ENCODE results near the gene STK11. TPM values are rescaled to one million over a fixed set of nuclear protein-coding genes. Genes with fewer than 3 reads are reported as not detected.

Gene STK11
- total RNA-seq, 1 donor from 2014 or later, result 61.3 TPM

- TF ChIP-seq CTCF (IDR thresholded peaks at IDR 0.05), result no peak
- H3K4me1 Mint-ChIP-seq (ENCODE audit: unreplicated experiment), result peaks cover 45% of the 10 kb centered on the region
- no peaks in the 10 kb centered on the region for H3K27me3 Mint-ChIP-seq (ENCODE audit: unreplicated experiment)
- peak overlapping the region; percentile 83 for H3K4me3 Mint-ChIP-seq (ENCODE audit: unreplicated experiment)
- no peaks in the 10 kb centered on the region for H3K9me3 Mint-ChIP-seq (ENCODE audit: unreplicated experiment)
- H3K27ac Mint-ChIP-seq (ENCODE audit: unreplicated experiment), result peak overlapping the region; percentile 92
- no peak for DNase-seq (ENCODE audit: extremely low spot score, unreplicated experiment)
- H3K36me3 Mint-ChIP-seq (ENCODE audit: unreplicated experiment), result no peaks in the 10 kb centered on the region
These were observed 34.4 kb upstream of the STK11 start for GRCh38 chr19:1170938-1171754.

DNA sequence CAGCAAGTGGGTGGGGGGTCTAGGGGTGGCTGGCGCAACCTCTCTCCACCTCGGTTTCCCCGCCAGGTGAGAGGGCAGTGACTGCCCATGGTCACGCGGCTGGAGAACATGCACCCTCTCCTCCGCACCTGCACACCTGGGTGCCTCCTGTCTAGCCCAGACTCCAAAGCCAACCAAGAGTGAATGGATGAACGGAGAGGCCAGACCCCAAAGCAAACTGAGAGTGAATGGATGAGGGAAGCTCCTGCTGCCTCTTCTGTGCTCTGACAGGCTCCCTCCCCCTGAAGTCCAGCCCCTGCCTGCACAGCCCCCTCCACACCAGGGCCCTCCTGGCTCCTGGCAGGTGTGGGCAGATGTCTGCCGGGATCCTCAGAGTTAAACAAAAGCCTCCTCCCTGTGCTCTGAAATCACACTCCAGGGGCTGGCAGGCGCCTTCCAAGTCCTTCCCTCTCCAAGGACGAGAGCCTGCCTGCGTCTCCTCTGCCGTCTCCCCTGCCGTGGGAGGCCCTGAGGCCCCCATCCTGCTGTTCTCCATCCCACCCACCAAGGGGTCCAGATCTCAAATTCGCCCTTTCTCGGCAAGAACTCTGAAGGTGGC, 33.7 kb upstream of the STK11 start:
- H3K4me1 Mint-ChIP-seq (ENCODE audit: unreplicated experiment), result peaks cover 47% of the 10 kb centered on the region
- H3K4me3 Mint-ChIP-seq (ENCODE audit: unreplicated experiment), result peak overlapping the region; percentile 83
- peak overlapping the region; percentile 92 for H3K27ac Mint-ChIP-seq (ENCODE audit: unreplicated experiment)
- H3K9me3 Mint-ChIP-seq (ENCODE audit: unreplicated experiment), result no peaks in the 10 kb centered on the region
- DNase-seq (ENCODE audit: extremely low spot score, unreplicated experiment), result peak; percentile 83
- no peaks in the 10 kb centered on the region for H3K27me3 Mint-ChIP-seq (ENCODE audit: unreplicated experiment)
- no peak for TF ChIP-seq CTCF (IDR thresholded peaks at IDR 0.05)
- H3K36me3 Mint-ChIP-seq (ENCODE audit: unreplicated experiment), result no peaks in the 10 kb centered on the region

DNA sequence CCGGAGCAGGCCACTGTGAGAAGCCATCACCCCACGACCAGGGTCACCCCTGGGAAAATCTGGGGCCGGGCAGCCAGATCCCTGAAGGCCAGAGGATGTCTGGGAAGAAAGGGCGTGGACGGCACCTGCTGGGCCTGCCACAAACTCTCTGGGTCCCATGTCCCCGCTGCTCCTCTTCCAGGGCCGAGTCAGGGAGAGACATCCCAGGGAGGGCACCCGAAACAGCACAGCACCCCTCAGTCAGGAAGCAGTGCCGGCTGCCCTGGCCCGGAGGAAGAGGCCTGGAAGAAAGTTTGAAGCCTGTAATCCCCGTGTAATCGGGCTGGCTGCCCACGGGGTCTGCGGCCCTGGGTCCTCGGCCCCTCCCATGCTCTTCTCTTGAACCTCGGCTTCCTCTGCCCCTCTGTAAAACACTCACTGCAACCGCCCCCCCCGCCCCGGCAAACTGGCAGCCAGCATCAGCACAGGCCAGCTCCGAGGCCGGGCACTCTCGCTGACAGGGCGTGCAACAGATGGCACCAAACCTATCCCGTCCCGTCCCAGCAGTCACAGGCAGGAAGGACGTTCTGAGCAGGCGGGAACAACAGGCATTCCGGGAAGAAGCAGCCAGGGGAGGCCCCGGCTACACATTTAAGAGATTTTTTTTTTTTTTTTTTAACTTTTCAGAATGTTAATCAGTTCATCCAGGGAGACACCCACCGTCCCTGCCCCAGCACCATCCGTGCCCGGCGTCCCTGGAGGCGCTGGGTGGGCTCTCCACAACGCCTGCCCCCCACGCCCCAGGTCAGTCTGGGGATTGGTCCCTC, 33.0 kb upstream of the STK11 start:
- Mint-ChIP-seq H3K9me3 (ENCODE audit: unreplicated experiment) (no peaks in the 10 kb centered on the region), H3K36me3 (ENCODE audit: unreplicated experiment) (no peaks in the 10 kb centered on the region), H3K27ac (ENCODE audit: unreplicated experiment) (peak overlapping the region; percentile 92), H3K4me1 (ENCODE audit: unreplicated experiment) (peaks cover 54% of the 10 kb centered on the region), H3K4me3 (ENCODE audit: unreplicated experiment) (peak overlapping the region; percentile 83), H3K27me3 (ENCODE audit: unreplicated experiment) (no peaks in the 10 kb centered on the region)
- no peak for DNase-seq (ENCODE audit: extremely low spot score, unreplicated experiment)
- TF ChIP-seq CTCF (IDR thresholded peaks at IDR 0.05), result no peak

GRCh38 chr19:1173159-1173844, 32.3 kb upstream of the STK11 start:
- H3K27ac Mint-ChIP-seq (ENCODE audit: unreplicated experiment), result peak overlapping the region; percentile 92
- no peak for DNase-seq (ENCODE audit: extremely low spot score, unreplicated experiment)
- H3K36me3 Mint-ChIP-seq (ENCODE audit: unreplicated experiment), result no peaks in the 10 kb centered on the region
- peaks cover 59% of the 10 kb centered on the region for H3K4me1 Mint-ChIP-seq (ENCODE audit: unreplicated experiment)
- H3K4me3 Mint-ChIP-seq (ENCODE audit: unreplicated experiment), result peak overlapping the region; percentile 83
- no peak for TF ChIP-seq CTCF (IDR thresholded peaks at IDR 0.05)
- H3K9me3 Mint-ChIP-seq (ENCODE audit: unreplicated experiment), result no peaks in the 10 kb centered on the region
- no peaks in the 10 kb centered on the region for H3K27me3 Mint-ChIP-seq (ENCODE audit: unreplicated experiment)

All from osteocyte (in vitro differentiated cells).